Breast epithelium (tissue), 4 donors: ENCODE data around the gene PEDS1. TPM values are rescaled to one million over a fixed set of nuclear protein-coding genes. Genes with fewer than 3 reads are reported as not detected.
A peak's percentile ranks its signal among the peaks of the same experiment; 100 is the strongest.
"Not testable (repeated sequence)": the region's sequence is repeated elsewhere in the genome, so short reads cannot be mapped to it uniquely, and the experiment has no call there.

Experiments
- DNase-seq, 2 donors: peaks; one replicate each; pipeline ENCODE4 v3.0.0-alpha.2; 2019; ENCODE audit warnings: low spot score in 2 of 2
- H3K27ac ChIP-seq, 2 donors: fragments of 200-600 bp; sonication (generic) in 1 of 2; one replicate each; pipeline ENCODE4 v1.5.1; 2016 to 2019; ENCODE audit warnings: mild to moderate bottlenecking in 1 of 2
- H3K27me3 ChIP-seq, 2 donors: fragments of 200-600 bp; sonication (generic) in 1 of 2; one replicate each; pipeline versions ENCODE4 v1.5.1 to v1.6.0; 2017 to 2019; ENCODE audit warnings: control low read depth in 1 of 2, mild to moderate bottlenecking in 1 of 2
- H3K36me3 ChIP-seq: fragments of 200-600 bp; one replicate; pipeline ENCODE4 v1.5.1; 2019
- H3K4me1 ChIP-seq, 2 donors: fragments of 200-600 bp; sonication (generic); one replicate each; pipeline ENCODE4 v1.5.1; 2016 to 2019; ENCODE audit warnings: control low read depth in 1 of 2
- H3K4me3 ChIP-seq, 3 donors: fragments of 200-600 bp; sonication (generic); 1 replicate in 2 of 3; 2 replicates in 1 of 3; pipeline ENCODE4 v1.5.1; 2016 to 2019; ENCODE audit warnings: mild to moderate bottlenecking in 3 of 3, moderate library complexity in 2 of 3
- H3K9me3 ChIP-seq, 2 donors: fragments of 200-600 bp; sonication (generic) in 1 of 2; one replicate each; pipeline ENCODE4 v1.5.1; 2016 to 2019; ENCODE audit warnings: control low read depth in 1 of 2
- CTCF ChIP-seq, 3 donors: fragments of 450-650 bp; IDR thresholded peaks; one replicate each; pipeline ENCODE4 v1.5.1; 2016 to 2017; ENCODE audit warnings: antibody characterized with exemption in 3 of 3, mild to moderate bottlenecking in 3 of 3, moderate library complexity in 3 of 3
- POLR2A ChIP-seq: fragments of 450-650 bp; IDR thresholded peaks from one replicate; pipeline ENCODE4 v1.6.1; 2016; ENCODE audit warnings: antibody characterized with exemption, mild to moderate bottlenecking, moderate library complexity
- POLR2AphosphoS5 ChIP-seq, 3 donors: sonication (generic); formaldehyde crosslinking; IDR thresholded peaks; one replicate each; pipeline ENCODE4 v1.6.1; 2017; ENCODE audit warnings: antibody characterized with exemption in 3 of 3
- intact Hi-C: fragments of 100-400 bp; cut with DNase I; formaldehyde crosslinking; loops from one replicate; pipeline ENCODE4 v1.15.1; 2023; ENCODE audit warnings: low total_unique reads
- total RNA-seq, 3 donors: library from RNA; depleted of rRNA; stranded (reverse); fragments of >200 nt; gene quantifications; one replicate each; pipeline ENCODE4 v1.1.0, GENCODE V29; 2016

Gene PEDS1
- 10 to 100 TPM; 12.9 to 29.4 (median 18.0) TPM for total RNA-seq

- H3K4me3 ChIP-seq, result peak within 1 kb of the TSS; percentile 82 to 95 (median 89)
- DNase-seq, result peak; percentile 86 to 90
- H3K4me1 ChIP-seq, result peaks cover 5 to 12% of the 10 kb centered on the region in 2 donors
- no peaks in the 10 kb centered on the region for H3K27me3 ChIP-seq
- peak within 1 kb of the TSS; percentile 83 to 90 for H3K27ac ChIP-seq
- intact Hi-C loops, result no loop called here
- TF ChIP-seq POLR2AphosphoS5 (IDR thresholded peaks at IDR 0.05) (peak in 2 of 3 donors; percentile 45 to 62), CTCF (IDR thresholded peaks at IDR 0.05) (no peak), POLR2A (peak; percentile 26)
- no peaks in the 10 kb centered on the region for H3K9me3 ChIP-seq
- no peaks in the 10 kb centered on the region for H3K36me3 ChIP-seq
Measured at GRCh38 chr20:50153500-50154377, at the start of gene PEDS1. TSS of gene PEDS1 (minus strand) at chr20:50153723. CDS start at chr20:50153637, 86 bp downstream.

GRCh38 chr20:50202677-50203076 is 49.2 kb upstream of the PEDS1 start:
- H3K27me3 ChIP-seq, result no peaks in the 10 kb centered on the region
- no peak overlapping the region for H3K4me3 ChIP-seq
- H3K36me3 ChIP-seq, result no peaks in the 10 kb centered on the region
- H3K27ac ChIP-seq, result no peak overlapping the region
- peaks cover 0 to 3% of the 10 kb centered on the region in 2 donors for H3K9me3 ChIP-seq
- TF ChIP-seq CTCF (IDR thresholded peaks at IDR 0.05), result no peak
- TF ChIP-seq POLR2A, result no peak
- TF ChIP-seq POLR2AphosphoS5 (IDR thresholded peaks at IDR 0.05), result no peak
- intact Hi-C loops, result no loop called here
- H3K4me1 ChIP-seq, result no peaks in the 10 kb centered on the region
- DNase-seq, result no peak

GRCh38 chr20:50201710-50202109 is 48.2 kb upstream of the PEDS1 start:
- H3K27me3 ChIP-seq, H3K4me1 ChIP-seq, DNase-seq, H3K4me3 ChIP-seq, H3K36me3 ChIP-seq, H3K9me3 ChIP-seq, H3K27ac ChIP-seq, intact Hi-C loops: not testable (repeated sequence)

GRCh38 chr20:50200482-50201104 is 47.1 kb upstream of the PEDS1 start:
- H3K4me1 ChIP-seq, result no peaks in the 10 kb centered on the region
- no peak for DNase-seq
- TF ChIP-seq CTCF (IDR thresholded peaks at IDR 0.05), result no peak
- no peak for TF ChIP-seq POLR2A
- no peak for TF ChIP-seq POLR2AphosphoS5 (IDR thresholded peaks at IDR 0.05)
- peak overlapping the region; percentile 27 to 45 for H3K27ac ChIP-seq
- no peaks in the 10 kb centered on the region for H3K36me3 ChIP-seq
- intact Hi-C loops, result no loop called here
- H3K27me3 ChIP-seq, result no peaks in the 10 kb centered on the region
- H3K9me3 ChIP-seq, result peaks cover 0 to 3% of the 10 kb centered on the region in 2 donors
- H3K4me3 ChIP-seq, result no peak overlapping the region

- DNase-seq, result no peak
- H3K9me3 ChIP-seq, result peaks cover 0 to 3% of the 10 kb centered on the region in 2 donors
- H3K27me3 ChIP-seq, result no peaks in the 10 kb centered on the region
- peak overlapping the region in 1 of 2 donors; percentile 45 for H3K27ac ChIP-seq
- intact Hi-C loops, result no loop called here
- H3K4me1 ChIP-seq, result peaks cover 0 to 4% of the 10 kb centered on the region in 2 donors
- TF ChIP-seq POLR2AphosphoS5 (IDR thresholded peaks at IDR 0.05), result no peak
- no peak for TF ChIP-seq CTCF (IDR thresholded peaks at IDR 0.05)
- TF ChIP-seq POLR2A, result no peak
- H3K4me3 ChIP-seq, result no peak overlapping the region
- no peaks in the 10 kb centered on the region for H3K36me3 ChIP-seq
Measured at GRCh38 chr20:50199703-50200102, 46.2 kb upstream of the PEDS1 start.
